Activated CD4-positive, CD25-positive, alpha-beta regulatory T cell treated with anti-CD3 and anti-CD28 coated beads, Interleukin-2, amount 50 U/mL, for 72 hours (primary cell): Measurements from ENCODE around the gene BDNF.
"Not testable (repeated sequence)": the region's sequence is repeated elsewhere in the genome, so short reads cannot be mapped to it uniquely, and the experiment has no call there.

Experiments used
- DNase-seq: peaks from one replicate; pipeline ENCODE4 v3.0.0; 2021

BDNF gene

DNA sequence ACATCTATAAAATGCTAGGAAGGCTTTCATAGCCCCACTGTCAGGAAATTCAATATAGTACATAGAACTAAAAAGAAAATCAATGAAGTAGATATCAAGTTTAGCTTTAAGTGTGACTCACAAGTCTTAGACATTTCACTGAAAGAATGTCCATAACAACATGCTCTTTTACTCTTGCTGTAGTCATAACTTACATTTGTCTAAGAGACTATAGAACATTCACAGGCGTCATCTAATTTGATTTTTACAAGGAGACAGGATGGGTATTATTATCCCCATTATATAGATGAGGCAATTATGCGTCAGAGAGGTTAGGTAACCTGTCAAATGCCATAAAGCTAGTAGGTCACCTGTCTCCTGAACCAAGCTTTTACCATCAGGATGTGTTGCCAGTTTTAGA is 36.9 kb downstream of the BDNF start:
- DNase-seq, result no peak

DNA sequence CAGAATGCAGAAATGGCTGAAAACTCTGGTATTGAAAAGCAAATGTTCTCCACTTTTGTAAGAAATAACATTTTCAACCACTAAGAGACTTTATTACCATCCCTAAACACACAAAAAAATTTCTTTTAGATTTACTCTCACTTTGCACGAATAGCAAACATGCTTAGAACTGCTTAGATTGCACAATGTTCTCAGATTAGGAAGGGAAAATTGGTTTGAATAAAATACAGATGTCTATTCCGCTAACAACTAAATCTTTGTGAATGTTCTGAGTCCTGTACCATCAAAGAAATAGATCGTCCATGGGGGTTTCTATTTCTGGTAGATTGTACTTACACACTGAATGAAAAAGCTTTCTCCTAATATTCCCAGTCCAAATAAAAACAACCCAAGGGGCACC is 40.1 kb downstream of the BDNF start:
- no peak for DNase-seq

DNA sequence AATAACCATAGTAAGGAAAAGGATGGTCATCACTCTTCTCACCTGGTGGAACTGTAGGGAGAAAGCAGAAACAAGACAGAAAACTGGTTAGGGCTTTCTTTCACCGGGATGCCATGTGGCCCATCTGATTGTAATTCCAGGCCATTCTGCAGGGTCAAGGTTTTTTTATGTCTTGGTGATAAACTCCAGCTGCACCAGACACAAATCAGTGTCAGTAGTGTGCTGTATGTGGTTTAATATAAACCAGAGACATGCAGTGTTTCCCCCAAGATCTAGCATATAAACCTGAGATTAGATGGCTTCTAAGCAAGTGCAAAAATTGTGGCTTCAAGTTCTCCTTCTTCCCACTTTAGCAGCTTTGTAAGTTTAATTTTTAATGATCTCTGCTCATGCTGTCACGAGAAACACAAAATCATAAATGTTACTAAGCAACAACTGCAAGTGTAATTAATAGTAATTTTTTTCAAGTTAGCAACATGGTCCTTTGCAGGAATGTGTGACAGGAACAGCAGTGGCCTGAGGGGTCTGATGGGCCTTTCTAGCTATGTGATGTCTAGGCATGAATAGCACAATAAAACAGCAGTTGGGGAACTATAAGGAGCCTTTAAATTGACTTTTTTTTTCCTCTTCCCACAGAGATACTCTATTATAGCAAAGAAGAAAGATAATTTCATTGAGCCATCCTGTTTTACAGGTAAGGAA is 41.6 kb downstream of the BDNF start:
- DNase-seq, result no peak

DNA sequence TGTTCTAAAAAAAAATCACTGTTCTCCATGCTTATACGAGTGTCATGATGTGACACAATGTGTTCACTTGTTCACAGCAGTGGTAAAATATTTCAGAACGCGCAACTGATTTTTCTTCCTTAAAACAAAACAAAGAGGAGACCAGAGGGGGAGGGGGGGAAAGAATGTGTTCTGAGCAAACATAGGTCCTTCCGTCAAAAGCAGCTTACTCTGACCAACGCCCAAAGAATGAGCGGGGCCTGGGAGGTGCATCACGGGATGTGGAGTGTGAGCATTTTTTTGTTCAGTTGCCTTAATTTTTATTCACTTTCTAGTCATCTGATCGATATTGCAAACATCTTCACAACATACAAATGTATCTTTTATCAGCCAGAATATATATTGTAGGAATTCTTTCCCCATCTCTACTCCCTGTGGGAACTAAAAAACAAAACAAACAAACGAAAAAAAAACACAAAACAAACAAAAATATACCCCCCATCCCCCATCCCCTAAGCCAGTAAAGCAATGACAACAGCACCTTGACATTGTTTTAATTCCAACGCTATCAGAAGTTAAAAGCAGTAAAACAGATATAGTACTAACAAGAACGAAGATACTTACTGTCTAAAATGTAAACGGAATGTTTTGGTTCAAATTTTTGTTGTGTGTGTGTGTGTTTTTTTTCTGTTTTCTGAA is 43.3 kb downstream of the BDNF start:
- DNase-seq, result no peak

DNA sequence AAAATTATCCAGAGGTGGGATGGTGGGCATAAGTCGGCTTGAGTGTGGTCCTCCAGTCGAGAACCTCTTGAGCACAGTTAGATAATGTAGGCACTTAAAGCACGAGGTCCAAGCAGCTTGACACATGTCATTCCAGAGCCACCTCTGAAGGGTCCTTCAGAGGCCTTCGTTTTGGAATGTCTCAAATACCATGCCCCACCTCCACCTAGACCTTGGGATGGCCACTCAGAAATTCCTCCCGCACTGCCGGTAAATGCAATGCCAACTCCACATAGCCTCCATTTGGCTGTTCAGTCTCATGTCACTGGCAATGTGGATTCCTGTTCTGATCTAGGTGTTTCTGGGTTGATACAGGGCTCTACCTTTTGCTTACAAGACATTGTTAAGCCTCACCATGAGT is 43.9 kb downstream of the BDNF start:
- no peak for DNase-seq

DNA sequence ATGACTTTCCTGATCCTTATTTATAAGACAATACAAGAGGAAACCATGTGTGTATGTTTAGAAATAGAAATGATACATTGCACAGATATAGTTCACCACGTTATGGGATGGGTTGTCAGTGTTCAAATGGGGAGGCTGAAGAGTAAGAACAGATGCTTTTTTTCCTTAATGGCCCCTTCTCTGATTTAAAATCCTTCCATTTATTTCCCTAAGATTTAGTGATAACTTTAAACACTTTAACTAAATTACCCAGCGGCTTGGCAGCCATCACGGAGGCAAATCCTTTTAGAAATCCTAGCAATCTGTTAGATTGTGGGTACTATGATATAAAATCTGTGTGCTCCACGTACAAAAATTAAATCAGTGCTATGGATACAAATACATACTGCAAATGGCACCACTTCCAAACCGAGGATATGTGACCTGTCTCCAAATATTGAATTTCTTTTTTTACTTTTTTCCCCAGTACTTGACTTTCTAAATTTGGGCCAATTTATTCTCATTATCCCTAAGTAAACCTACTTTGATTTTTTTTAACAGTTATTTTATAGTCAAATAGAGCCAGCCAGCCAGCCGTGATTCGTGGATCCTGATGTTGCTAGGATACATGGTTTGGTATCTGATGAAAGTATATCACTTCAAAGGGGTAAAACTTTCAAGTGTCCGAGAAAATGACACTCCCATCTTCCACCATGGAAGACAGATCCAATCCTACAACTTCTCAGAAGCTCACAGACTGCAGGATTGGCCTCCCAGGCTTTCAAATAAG is 46.1 kb downstream of the BDNF start:
- DNase-seq, result no peak

DNA sequence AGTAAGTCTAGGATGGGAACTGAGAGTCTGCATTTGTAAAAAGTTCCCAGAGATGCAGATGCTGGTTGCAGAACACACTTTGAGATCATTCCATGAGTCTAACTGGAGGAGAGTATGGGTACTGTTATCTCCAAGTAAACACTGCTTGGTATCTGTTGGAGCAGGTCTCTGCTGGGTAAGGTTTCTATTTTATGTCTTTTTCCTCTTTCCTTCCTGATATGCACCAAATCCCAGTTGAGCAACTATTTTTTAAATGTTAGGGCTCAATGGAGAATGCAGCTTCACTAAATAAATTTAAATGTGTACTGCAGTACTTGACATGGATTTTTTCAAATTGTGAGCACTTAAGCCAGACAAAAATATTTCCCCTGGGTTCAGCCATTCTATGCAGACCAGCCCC is 48.5 kb downstream of the BDNF start:
- DNase-seq, result no peak

DNA sequence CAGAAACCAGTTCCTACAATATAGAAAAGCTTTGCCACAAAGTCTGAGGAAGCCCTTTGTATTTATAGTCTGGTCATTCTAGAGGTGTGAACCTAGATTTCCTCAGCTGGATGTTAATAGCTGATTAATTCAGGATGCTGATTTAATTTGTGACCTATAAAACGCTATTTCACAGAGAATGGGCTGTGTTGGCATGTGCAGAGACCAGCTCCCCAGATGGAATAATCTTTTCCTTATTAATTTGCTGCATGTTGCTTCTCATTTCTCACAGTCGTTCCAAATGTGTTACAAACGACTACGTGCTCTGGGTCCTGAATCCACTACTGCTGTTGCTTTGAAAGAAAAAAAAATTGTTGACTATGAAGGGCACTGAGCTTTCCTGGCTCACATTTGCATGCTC is 49.3 kb downstream of the BDNF start:
- DNase-seq, result no peak

DNA sequence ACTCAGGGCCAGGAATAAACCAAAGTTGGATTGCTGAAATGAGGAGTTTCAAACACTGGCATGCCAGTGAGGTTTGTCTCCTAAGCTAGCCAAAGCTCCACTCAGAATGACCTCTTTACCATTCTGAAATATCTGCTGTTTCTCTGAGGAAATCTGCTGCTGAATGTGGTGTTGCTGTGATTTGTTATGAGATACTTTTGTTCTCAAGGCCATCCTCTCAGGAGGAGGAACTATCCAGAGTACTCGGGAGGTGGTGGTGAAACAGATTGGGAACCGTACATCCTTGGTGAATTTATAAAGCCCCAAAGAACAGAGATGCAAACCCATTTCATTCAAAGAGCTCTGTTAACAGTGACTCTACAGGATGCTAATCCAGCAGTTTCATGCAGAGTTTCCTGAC is 50.5 kb downstream of the BDNF start:
- no peak for DNase-seq

DNA sequence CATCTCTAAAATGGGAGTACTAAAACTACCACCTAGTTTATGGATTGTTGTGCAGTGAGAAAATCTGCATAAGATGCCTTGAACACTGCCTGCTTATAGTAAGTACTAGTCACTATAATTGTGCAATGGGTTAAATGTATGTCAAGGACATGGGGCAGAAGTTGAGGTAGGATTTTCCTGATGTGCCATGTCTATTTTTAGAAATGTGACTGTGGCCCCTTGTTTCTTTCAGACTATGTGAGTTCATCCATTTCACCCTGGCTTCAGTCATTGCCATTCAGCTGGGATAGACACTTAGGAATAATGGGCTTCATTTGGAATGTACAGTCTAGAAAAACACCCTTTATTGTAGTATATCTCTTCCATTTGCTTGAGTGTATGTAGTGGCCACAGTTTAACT is 51.4 kb downstream of the BDNF start:
- no peak for DNase-seq

DNA sequence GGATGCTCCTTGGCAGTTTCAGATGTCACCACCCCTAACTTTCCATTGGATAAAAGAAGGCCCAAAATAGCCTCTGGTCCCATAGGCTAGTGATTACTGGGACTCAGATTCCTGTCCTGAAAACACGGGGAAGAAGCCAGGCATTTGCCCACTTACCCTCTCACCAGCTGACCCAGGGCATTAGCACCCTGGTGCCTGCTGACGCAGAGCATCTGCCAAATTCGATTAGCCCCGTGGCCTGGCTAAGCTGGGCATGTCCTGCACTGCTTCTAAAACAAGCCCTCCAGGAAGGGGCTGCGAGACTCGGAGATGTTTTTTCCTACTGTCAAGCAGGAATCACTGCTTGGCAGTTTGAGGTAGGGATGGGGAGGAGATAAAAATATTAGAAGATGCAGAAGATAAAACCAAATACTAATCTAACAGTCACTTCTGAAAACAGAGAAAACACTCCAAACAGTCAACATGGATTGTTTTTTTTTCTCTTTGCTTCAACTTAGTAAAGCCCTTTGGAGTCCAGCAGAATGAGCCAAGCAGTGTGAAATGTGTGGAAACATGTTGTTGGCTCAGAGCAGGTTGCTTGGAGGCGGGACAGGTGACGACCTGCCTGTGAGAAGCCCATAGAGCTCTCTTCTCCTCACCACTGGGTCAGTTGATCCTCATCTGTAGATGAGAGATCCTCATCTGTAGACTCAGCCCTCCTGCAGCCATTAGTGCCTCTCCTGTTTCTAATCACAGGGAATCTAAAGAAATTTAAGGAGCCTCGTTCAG is 54.0 kb downstream of the BDNF start:
- DNase-seq, result no peak

DNA sequence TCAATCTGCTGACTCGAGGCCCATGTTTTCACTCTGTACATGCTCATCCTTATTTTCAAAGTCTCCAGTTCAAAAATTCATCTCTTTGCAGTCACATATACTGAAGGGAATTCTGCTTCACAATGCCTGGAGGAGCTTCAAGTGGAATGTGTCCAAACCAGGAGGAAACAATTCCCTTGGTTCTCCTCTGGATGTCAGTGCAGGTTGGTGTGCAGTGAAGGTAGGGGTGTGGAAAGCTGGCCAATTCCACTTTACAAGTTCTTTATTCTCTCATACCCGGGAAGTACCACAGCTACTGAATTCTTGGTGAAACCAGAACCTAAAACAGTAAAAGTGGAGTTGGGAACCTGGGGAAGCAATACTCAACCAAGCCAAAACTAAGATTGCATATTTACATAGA is 57.3 kb downstream of the BDNF start:
- no peak for DNase-seq

DNA sequence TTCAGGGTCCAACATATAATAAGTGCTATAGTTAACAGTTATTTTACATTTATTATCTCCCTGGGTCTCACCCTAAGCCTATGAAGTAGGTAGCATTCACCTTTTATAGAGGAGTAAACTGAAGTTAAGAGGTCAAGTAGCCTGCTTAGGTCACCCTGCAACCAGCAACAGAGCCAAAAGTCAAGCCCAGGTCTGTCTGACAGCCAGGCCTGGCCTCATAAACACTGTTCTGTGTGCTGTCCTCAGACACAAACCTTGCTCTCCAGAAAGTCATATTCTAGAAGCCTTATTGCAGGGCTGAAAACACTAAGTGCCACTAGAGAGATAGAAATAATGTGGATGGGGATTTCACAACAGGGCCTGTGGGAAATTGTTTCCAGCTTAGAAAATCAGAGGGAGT is 59.3 kb downstream of the BDNF start:
- no peak for DNase-seq

DNA sequence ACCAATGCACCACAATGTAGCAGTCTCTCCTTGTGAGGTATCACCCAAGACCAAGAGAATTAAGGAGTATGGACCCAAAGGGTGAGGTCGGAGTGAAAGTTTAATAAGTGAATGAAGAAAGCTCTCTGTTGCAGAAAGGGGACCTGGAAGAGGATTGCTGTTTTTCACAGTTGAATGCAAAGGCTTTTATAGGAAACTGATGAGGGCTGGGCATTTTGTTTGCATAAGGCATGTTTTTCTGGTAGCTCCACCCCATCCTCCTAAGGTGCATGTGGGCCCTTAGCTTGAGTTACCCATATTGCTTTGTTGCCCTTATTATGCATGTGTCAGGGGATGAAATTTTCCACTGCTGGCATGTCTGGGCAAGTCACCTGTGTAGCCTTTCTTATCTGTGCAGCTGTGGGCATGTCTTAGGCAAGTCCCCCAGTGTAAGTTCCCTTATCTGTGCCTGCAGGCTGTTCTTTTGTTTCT is 64.7 kb downstream of the BDNF start:
- no peak for DNase-seq

DNA sequence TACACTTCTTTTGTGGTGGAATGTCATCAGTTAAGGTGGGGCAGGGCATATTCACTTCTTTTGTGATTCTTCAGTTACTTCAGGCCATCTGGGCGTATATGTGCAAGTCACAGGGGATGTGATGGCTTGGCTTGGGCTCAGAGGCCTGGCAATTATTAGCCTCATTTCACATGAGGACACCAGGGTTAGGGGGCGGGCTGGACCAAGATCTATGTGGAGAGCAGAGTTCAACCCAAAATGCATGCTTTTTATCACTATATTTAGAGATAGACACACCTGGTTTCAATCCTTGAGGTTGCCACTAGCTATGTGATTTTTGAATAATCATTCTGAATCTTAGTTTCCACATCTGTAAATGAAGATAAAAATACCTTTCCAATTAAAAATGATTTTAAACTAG is 65.5 kb downstream of the BDNF start:
- not testable (repeated sequence) for DNase-seq

DNA sequence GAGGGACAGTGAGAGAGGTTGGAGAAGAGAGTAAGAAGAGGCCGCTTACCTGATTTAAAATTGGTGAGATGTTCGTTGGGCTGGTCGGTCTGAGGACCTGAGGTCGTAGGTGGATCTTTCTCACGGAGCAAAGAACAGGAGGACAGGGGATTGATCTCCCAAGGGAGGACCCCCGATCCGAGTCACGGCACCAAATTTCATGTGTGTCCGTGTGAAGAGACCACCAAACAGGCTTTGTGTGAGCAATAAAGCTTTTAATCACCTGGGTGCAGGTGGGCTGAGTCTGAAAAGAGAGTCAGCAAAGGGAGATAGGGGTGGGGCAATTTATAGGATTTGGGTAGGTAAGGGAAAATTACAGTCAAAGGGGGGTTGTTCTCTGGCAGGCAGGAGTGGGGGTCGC is 66.0 kb downstream of the BDNF start:
- DNase-seq, result not testable (repeated sequence)

DNA sequence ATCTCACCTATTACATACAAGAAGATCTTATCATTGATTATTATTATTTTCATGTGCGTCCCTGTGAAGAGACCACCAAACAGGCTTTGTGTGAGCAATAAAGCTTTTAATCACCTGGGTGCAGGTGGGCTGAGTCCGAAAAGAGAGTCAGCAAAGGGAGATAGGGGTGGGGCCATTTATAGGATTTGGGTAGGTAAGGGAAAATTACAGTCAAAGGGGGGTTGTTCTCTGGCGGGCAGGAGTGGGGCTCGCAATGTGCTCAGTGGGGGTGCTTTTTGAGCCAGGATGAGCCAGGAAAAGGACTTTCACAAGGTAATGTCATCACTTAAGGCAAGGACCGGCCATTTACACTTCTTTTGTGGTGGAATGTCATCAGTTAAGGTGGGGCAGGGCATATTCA is 71.2 kb downstream of the BDNF start:
- not testable (repeated sequence) for DNase-seq

DNA sequence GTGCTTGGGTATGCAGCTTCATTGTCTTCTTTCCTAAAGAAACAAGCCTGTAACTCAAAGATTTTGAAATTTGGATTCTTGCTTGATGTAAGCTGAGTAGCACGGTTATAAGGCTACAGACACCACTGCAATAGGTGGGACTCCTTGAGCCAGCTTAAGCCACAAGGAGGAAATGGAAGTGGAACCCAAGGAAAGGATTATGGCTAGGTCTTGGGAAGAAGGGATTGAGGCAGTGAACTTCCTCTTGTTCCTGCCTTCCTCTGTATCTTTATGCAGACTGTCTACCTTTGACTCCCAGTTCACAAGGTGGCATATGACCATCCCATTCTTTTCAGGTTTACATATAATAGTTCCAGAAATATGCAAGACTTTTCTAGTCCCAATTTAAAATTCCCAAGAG is 72.3 kb downstream of the BDNF start:
- DNase-seq, result no peak

DNA sequence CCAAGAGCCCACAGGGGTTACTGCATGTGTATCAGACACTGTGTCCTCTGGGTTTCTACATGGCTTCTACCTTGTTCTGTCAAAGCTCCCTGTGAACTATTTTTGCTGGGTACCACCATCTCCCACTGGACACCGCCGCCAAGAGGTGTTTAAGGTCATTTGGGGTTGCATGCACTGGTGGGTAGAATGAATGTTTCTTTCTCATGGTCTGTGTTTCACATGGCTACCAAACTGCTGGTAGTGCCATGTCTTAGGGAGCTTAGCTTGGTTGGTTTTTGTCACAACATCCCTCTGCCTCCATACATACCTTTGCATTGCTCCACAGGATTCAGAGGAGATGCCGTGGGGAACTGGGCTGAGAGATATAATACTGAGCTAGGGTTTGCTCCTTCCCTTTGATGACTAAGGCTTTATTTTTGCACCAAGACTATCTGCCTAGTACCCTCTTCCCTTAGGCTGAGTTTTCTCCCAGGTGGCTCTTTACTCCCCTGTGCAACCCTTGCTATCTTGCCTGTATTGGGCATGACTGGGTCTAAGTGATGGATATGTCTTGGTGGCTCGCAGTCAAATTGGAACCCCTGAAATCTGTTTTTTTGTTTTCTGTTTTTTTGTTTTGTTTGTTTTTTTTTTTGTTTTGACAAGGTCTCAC is 73.2 kb downstream of the BDNF start:
- no peak for DNase-seq

DNA sequence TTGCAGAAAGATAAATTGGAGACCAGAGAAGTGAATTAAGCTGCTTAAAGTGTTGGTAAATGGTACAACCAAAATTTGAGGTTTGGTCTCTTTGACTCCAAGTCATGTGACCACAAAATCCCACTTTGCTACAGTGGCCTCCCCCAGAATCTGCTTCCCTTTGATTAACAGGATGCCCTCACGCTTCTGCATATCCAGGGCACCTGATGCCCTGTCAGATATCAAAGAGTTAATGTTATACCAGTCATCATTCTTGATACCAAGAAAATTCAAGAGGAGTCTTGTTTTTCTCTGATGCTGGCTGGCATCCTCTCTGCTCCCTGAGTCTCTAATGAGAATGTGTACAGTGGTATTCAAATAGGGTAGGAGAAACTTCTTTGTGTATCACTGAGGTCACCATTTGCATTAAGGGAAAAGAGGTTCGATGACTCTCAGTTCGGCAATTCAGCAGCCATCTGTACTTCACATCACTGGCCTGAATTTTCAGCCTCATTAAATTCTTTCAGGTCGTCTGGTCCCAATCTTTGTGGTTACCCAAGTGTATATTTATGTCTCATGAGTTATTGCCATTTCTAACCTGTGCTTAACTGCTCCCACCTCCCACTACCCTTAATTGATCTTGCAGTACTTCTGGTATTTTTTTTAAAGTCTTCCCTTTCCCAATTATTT is 73.9 kb downstream of the BDNF start:
- no peak for DNase-seq

DNA sequence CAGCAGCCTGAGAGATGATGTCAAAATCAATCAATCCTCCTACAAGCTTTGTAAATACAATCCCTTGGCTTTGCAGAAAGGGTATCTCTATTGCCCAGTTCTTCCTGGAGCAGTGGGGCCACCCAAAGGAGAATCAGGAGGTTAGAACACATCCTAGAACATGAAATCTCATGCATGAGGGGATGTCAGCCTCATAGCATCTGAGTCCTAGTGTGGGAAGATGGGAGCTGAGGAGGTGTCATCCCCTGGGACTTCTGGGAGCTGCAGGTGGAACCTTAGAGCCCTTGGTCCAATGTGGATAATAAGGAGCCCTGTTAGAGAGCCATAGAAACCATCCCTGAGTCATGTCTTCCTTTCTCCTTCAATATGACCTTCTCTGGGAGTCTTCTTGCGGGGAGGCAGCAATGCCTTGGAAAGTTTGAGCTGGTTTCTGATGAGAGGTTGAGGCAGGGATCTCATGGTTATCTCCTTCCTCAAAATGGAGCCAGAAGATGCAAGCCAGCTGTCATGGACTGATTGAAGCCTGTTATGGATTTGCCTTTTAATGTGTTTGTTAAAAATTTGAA is 74.8 kb downstream of the BDNF start:
- DNase-seq, result no peak
